Rectal smooth muscle tissue (tissue), 1 donor: Measurements from ENCODE around the gene MYLK4.

ENCODE experiments used
- H3K27ac ChIP-seq: one replicate; pipeline ENCODE4 v1.7.0; 2013; ENCODE audit warnings: low read depth, low read length, inconsistent platforms
- H3K27me3 ChIP-seq: one replicate; pipeline ENCODE4 v1.7.0; 2013; ENCODE audit warnings: low read length; ENCODE audit not compliant: control insufficient read depth, insufficient read depth
- H3K36me3 ChIP-seq: one replicate; pipeline ENCODE4 v1.7.0; 2013; ENCODE audit warnings: low read length; ENCODE audit not compliant: control insufficient read depth, insufficient read depth
- H3K4me1 ChIP-seq: one replicate; pipeline ENCODE4 v1.7.0; 2013; ENCODE audit warnings: low read length; ENCODE audit not compliant: control insufficient read depth, insufficient read depth
- H3K4me3 ChIP-seq: one replicate; pipeline ENCODE4 v1.7.0; 2013; ENCODE audit warnings: low read length
- H3K9ac ChIP-seq: one replicate; pipeline ENCODE4 v1.7.0; 2013; ENCODE audit warnings: low read length

Gene MYLK4

DNA sequence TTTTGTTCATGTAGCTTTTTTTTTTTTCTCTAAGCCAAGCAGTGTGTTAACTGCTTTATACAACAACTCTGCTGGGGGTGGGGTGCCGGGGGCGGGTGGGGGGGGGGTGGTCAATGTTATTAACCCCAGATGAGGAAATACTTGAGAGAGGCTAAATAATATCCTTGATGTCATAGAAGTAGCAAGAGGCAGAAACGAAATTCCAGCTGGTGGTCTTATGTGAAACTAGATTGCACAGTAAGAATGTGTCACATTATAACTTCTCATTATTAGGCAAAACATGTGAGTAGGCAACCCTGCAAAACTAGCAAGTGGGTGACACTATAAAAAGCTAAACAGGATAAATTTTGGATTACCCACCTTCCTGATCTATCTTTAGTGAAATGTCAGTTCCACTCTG, 12.8 kb downstream of the MYLK4 start:
- Histone ChIP-seq H3K27me3 (no peaks in the 10 kb centered on the region), H3K27ac (no peak overlapping the region), H3K9ac (no peak overlapping the region), H3K36me3 (no peaks in the 10 kb centered on the region), H3K4me1 (no peaks in the 10 kb centered on the region), H3K4me3 (no peak overlapping the region)

DNA sequence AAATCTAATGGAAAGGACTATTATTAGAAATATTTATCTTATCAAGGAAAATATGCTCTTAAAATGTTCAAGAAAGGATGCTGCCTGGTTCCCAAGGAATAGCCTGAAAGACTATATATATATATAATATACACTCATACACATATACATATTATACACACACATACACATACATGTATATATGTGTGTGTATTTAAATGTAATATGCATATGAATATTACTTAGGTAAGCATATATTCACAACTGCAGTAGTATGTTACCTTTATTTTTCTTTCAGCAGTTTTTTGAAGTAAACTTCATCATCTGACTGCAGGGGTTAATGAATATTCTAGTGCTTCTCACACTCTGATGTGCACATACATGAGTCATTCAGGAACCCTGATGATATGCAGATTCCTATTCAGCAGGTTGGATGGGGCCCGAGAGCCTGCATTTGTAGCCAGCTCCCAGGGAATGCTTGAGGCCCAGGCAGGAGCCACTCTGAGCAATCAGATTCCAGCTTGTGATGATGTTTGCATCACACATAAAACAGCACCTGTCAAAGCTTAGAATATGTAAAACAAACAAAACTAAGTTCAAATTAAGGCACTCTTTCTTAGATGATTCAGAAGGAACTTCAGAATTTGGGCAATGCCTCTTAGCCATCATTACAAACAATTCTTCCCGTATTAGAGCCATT, 16.1 kb downstream of the MYLK4 start:
- Histone ChIP-seq H3K4me3 (no peak overlapping the region), H3K36me3 (no peaks in the 10 kb centered on the region), H3K4me1 (no peaks in the 10 kb centered on the region), H3K27me3 (no peaks in the 10 kb centered on the region), H3K27ac (no peak overlapping the region), H3K9ac (no peak overlapping the region)

DNA sequence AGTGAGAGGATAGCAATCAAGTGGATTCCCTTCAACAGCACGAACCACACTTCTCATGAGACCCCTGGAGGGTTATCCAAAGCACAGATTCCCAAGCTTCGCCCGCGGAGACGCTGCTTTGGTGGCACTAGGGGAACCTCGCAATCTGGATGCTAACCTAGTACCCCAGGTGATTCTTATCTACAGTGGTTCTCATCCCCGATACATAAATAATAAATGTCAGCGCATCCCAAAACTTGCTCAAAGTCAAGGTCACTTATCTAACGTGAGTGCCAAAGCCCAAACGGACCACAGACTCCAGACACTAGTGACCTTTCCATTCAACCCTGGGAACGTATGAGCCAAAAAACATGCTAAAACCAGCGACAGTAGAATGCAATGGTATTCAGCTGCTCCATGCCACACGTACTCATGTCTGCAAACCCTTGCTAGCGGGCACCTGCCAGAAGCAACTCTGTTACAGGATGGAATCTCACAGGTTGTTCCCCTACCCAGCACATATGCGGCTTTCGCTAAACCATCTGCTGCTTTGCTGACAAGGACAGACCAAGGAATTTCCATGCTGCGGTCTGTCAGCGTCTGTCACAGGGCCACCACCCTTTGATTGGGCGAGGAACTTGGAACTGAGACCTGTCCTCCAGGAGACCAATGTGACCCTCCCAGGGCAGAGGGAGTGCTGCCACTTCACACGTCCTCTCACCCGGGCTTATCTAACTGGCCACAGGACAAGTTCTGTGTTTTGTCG, 16.8 kb downstream of the MYLK4 start:
- Histone ChIP-seq H3K27ac (no peak overlapping the region), H3K36me3 (no peaks in the 10 kb centered on the region), H3K4me3 (no peak overlapping the region), H3K4me1 (no peaks in the 10 kb centered on the region), H3K9ac (no peak overlapping the region), H3K27me3 (no peaks in the 10 kb centered on the region)

DNA sequence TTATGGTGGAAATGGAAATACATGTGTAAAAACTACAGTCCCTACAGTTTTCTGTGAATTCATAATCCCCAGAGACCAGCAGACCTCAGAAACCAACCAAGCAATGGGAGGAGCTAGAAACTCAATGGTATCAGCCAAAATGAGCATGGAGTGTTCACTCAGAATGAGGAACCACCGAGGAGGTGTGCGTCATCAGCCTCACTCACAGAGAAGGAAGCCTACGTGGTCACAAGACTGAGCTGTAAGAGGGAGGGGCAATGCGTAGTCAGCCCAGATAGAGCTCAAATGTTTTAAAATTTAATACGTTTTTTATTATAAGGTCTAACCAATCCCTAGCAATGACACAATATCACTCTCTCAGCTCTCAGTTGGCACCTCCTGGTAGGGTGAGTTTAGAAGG, 17.4 kb downstream of the MYLK4 start:
- Histone ChIP-seq H3K9ac (no peak overlapping the region), H3K36me3 (no peaks in the 10 kb centered on the region), H3K4me3 (no peak overlapping the region), H3K27me3 (no peaks in the 10 kb centered on the region), H3K27ac (no peak overlapping the region), H3K4me1 (no peaks in the 10 kb centered on the region)

DNA sequence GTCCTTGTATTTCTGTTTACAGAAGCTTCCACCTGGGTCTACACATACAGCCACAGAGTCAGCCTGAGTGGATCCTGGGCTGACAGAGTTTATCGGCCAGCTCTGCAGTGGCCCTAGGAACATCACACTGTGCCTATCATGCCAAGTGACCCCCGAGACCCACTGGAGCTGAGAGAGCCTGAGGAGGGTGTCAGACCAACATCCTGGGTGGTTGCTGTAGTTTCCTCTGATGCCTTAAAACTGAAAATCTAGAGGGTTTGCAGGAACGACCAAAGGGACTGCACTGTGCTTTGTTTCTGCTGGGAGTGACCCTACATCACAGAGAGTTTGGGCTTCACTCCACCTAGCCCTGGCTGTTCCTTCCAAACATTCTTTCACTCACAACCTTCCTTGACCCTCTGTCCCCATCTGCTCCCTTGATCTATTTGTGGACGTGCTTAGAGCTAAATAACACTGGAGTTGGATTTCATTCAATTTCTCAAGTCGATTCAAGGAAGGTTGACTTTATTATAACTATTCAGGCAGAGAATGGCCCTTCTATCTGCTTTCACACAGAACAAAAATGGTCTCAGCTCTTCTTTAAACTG, 18.1 kb downstream of the MYLK4 start:
- no peaks in the 10 kb centered on the region for H3K36me3 ChIP-seq
- no peak overlapping the region for H3K4me3 ChIP-seq
- H3K4me1 ChIP-seq, result no peaks in the 10 kb centered on the region
- no peaks in the 10 kb centered on the region for H3K27me3 ChIP-seq
- H3K9ac ChIP-seq, result no peak overlapping the region
- no peak overlapping the region for H3K27ac ChIP-seq

DNA sequence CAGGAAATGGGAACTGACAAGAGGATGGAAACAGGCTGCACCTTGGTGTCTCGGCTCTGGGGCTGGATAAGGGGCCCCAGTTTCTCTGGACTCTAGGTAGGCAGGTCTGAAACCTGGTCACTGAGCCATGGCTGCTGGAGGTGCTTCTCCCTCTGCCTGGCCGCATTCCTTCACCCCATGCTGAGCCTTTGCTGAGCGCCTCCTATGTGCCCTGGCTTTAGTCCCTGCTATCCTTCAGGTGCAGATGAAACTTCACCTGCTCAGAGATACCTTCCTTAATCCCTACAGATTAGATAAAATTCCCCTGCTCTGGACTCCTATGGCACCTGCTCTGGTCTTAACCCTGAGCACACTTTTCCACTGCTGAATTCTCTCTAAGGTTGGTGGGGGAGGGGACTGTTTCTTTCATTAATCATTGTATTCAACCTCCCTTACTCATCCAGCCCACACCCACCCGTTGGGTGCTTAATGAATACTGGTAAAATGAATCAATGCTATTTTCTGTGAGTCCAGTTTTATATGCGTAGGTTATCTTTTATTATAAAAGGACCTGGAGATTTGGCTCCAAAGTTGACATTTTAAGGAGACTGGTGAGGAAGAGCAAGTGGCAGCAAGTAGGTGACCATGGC, 19.3 kb downstream of the MYLK4 start:
- no peaks in the 10 kb centered on the region for H3K36me3 ChIP-seq
- no peak overlapping the region for H3K27ac ChIP-seq
- H3K27me3 ChIP-seq, result no peaks in the 10 kb centered on the region

DNA sequence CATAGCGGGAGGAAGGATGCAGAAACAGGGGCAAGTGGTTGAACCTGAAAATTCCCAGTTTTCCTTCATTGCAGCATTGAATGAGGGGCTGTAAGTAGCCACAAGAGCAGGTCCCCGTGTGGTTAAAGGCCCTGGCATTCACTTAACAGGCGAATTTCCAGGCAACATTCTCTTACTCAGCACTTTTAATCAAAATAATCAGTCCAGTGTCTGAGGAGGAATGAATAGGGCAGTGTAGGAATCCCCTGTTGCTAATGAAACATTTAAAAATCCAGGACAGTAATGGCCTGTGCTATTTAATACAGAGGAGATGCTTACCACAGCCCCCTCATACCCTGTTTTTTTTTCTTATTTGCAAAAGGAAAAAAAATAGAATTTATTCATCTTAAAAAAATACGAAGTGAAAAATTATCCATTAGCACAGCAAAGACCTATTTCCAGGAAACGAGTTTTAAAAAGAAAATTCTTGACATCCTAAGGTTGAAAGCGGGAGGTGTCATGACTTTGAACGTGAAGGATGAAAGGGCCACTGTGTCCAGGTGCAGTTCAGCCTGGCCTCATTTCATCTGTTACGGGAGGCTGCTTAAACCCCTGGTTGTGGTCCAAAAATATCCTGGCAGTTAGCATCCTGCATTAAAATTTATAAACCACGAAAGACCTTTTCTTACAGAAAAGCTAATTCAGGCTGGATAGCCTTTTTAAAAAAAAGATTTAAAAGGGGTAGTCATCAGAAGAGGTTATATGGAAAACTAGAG, 20.2 kb downstream of the MYLK4 start:
- Histone ChIP-seq H3K4me1 (no peaks in the 10 kb centered on the region), H3K27ac (no peak overlapping the region), H3K27me3 (no peaks in the 10 kb centered on the region), H3K36me3 (no peaks in the 10 kb centered on the region), H3K9ac (no peak overlapping the region), H3K4me3 (no peak overlapping the region)

More for the DNA sequence above, 19.3 kb downstream of the MYLK4 start:
- H3K4me1 ChIP-seq, result no peaks in the 10 kb centered on the region
- no peak overlapping the region for H3K4me3 ChIP-seq
- no peak overlapping the region for H3K9ac ChIP-seq

DNA sequence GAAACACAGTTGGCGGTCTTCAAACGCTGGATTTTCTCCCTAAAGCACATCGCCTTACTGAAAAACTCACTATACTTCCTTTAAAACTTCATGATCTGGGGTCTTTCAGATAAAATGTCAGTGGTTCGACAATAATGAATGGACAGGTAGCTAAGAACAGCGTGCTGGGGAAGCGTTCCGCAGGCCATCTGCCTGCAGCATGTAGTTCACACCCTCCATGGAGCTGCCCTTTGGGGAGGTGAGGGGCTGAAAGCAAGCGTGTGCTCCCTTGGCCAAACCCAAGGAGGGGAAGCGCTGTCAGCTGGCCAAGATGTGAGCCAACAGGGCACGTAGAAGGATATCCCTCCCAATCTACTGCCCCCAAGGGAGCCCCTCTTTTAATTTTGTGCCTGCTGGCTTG, 20.8 kb downstream of the MYLK4 start:
- Histone ChIP-seq H3K4me3 (no peak overlapping the region), H3K27ac (no peak overlapping the region), H3K27me3 (no peaks in the 10 kb centered on the region), H3K4me1 (no peaks in the 10 kb centered on the region), H3K9ac (no peak overlapping the region), H3K36me3 (no peaks in the 10 kb centered on the region)

DNA sequence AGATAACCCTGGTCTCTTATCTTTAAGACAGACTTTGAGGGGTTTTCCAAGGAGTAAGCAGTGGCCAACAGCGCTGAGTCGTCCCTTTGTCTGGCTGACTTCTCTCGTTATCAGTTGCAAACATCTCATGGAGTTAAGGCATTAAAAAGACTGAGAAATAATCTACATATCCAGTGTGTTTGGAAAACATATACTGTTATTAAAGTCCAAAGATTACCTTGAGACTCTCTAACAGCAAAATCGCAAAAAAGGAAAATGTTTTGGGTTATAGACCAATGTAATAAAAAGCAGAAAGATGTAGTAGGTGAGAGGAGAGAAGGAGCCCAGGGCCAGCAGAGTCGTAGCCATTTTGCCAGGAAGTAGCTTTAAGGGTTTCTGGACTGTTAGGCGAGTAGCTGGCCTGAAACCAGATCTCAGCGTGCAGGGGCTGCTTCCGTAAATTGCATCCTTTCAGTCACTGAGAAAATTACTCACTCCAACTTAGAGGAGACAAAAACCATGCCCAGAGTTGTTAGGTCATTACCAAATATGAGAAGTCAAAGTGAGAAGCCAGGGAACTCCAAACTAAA, 24.6 kb downstream of the MYLK4 start:
- H3K4me3 ChIP-seq, result no peak overlapping the region
- H3K4me1 ChIP-seq, result no peaks in the 10 kb centered on the region
- H3K27me3 ChIP-seq, result no peaks in the 10 kb centered on the region
- no peak overlapping the region for H3K9ac ChIP-seq
- H3K27ac ChIP-seq, result no peak overlapping the region
- no peaks in the 10 kb centered on the region for H3K36me3 ChIP-seq

DNA sequence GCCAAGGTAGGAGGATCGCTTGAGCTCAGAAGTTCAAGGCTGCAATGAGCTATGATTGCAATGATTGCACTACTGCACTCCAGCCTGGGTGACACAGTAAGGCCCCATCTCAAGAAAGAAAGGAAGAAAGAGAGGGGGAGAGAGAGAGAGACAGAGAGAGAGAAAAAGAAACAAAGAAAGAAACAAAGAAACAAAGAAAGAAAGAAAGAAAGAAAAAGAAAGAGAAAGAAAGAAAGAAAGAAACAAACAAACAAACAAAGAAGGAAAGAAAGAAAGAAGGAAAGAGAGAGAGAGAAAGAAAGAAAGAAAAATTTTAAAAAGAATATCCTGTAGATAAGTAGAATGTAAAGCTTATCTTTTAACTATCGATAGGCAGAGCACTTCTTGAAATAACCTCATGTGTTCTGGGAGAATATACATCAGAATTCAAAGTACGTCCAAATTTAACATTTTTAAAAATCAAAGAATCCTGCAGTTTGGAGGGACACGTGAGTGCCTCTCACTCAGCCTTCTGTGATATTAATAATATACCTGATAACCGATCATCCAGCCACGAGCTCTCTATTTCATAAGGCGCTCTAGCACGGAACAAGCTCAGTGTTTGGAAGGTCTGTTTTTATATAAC, 25.2 kb downstream of the MYLK4 start:
- no peak overlapping the region for H3K4me3 ChIP-seq
- H3K4me1 ChIP-seq, result no peaks in the 10 kb centered on the region
- no peak overlapping the region for H3K9ac ChIP-seq
- H3K36me3 ChIP-seq, result no peaks in the 10 kb centered on the region
- no peak overlapping the region for H3K27ac ChIP-seq
- H3K27me3 ChIP-seq, result no peaks in the 10 kb centered on the region

DNA sequence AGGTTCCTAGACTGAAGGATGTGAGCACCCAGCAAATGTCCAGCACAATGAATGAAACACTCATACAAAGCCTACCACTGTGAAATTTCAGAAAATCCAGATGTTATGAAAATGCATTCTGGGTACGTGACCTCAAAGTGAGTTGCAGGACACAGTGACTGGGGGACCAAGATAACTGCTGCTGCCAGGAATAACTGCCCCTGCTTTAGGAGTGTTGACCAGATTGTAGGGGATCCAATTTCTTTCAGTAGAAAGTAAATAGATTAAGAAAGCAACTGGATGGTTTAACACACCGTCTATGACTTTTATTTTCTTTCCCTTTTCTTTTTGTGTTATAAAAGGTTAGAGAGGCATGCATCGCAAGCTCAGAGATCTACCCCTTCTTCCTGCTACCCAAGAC, 29.5 kb downstream of the MYLK4 start:
- H3K4me1 ChIP-seq, result no peaks in the 10 kb centered on the region
- H3K9ac ChIP-seq, result no peak overlapping the region
- no peak overlapping the region for H3K27ac ChIP-seq
- no peaks in the 10 kb centered on the region for H3K27me3 ChIP-seq
- H3K36me3 ChIP-seq, result no peaks in the 10 kb centered on the region
- no peak overlapping the region for H3K4me3 ChIP-seq
